GM04503 (cell line): ENCODE measurements around the gene KCNAB1.
A peak's percentile ranks its signal among the peaks of the same experiment; 100 is the strongest.

Experiments
- DNase-seq: peaks from one replicate; pipeline ENCODE4 v3.0.0-alpha.2; 2012; ENCODE audit warnings: low read depth

KCNAB1 gene

DNA sequence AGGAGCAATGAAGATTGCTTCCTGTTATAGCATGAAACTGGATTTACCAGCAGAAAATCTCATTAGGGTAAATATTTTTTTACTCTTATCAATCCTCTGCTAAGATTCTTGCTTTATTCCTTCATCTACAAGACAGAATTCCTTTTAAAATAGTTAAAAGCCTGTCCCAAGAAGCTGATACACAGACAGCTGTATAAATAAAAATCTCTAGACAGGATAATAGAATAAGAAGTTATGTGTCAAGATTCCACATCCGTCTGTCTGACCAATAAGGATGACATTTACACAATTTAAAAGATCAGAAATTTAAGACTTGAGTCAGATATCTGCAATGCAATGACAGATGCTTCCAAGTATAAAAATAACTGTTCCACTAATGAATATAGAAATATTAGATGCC, 376.9 kb downstream of the KCNAB1 start:
- no peak for DNase-seq

DNA sequence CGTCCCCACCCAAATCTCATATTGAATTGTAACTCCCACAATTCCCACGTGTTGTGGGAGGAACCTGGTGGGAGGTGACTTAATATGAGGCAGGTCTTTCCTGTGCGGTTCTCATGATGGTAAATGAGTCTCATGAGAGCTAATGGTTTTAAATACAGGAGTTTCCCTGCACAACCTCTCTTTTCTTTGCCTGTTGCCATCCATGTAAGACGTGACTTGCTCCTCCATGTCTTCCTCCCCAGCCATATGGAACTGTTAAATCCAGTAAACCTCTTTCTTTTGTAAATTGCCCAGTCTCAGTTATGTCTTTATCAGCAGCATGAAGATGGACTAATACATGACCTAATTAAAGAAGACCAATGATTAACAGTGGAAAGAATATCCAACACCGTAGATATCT, 377.9 kb downstream of the KCNAB1 start:
- DNase-seq: no peak

DNA sequence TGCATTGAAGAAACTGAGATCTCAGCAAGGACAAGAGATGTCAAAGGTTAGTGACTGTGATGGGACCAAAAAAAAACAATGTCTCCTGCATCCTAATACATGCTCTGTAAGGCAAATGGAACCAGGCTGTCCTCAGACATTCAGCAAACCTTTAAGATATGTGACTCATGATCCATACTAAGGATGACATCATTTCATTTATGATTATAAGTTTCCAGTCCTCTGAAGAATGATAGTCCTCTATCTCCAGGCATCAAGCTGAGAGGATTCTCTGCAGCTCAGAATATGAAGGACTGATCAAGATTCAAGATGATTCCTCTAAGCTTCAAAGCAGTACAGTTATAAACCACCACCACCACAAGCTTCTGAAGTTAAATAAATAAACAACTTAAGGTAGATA, 386.9 kb downstream of the KCNAB1 start:
- DNase-seq: no peak

DNA sequence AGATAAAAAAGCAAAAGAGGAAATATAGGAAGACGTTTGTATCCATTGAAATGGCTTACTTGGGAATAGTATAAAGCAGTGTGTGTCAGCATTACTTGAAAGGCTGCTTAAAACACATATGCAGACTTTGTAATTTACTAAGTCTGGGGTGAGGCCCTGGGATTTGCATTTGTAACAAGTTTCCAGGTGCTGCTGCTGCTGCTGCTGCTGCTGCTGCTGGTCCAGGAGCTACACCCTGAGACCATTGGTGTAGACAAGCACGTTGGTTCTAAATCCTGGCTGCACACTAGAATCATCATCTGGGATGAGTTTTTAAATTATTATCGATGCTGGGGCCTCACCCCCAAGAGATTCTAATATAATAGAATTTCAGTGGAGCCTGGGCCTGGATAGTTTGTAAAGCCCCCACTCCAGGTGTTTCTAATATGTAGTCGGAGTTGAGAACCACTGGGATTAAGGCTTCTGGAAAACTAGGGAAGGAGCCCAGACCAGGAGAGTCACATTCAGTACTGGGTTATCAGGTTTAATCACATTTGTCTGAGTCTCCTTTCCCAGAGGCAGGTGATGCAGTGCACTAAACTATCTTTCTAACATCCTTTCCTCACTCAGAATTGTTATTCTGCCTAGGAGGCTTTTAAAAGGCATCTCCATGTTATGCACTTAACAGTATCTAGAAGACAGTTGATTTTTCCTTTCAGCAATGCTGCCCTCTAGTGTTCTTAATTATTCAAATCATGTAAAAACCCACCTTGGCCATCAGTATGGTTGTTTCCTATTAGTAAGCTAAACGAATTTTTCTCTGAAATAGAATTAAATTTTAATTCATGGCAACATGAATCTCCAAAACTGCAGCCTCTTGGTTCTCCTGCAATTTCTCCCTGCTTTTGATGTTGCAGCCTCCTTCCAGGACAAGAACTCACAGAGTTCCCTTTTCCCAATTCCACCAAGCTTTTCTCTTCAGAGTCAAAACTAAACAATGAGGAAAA, 389.1 kb downstream of the KCNAB1 start:
- DNase-seq: no peak

DNA sequence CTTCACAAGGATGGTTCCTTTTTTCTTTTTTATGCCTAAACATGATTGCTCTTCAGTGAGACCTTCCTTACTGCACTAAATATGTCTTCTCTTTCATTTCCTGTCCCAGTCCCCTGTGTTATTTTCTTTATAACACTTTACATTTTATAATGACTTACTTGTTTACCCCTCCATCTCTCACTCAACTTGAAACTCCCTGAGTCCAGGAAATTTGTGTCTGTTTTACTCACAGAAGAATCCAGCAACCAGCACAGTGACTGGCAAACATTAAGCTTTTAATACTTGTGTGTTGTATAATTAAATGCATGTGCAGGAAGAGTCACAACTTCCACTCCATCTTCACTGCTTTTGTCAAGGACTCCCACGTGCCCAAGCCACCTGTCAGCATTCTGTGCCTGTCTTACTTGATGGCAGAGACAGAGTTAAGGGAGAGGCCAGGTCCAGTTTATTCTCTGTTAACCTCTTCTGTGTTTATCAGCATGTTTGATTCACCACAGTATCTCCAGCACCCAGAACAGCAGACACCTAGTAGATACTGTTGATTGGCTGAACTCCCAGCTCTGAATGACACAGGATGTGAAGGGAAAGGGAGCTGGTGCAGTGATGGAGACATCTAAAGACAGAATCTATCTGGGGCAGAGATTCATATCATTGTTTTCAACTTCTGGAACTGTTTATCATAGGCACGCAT, 391.8 kb downstream of the KCNAB1 start:
- DNase-seq: no peak

DNA sequence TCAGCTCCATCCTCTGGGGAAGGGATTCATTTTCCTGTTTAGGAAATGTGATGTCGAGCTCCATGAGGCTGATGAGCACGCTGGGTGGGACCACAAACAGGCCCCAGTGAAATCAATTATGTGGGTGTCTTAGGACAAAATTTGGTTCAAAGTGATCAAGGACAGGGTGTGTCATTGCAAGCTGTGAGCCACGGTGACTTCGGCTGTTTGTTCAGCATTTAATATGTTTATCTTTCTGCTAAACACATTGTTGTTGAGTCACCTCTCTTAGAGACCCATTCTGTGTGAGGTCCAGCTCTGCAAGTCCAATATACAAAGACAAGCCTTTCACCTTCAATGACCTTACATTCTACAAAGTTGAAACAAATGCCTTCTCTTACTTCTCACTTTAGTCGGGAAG, 393.2 kb downstream of the KCNAB1 start:
- DNase-seq: no peak

DNA sequence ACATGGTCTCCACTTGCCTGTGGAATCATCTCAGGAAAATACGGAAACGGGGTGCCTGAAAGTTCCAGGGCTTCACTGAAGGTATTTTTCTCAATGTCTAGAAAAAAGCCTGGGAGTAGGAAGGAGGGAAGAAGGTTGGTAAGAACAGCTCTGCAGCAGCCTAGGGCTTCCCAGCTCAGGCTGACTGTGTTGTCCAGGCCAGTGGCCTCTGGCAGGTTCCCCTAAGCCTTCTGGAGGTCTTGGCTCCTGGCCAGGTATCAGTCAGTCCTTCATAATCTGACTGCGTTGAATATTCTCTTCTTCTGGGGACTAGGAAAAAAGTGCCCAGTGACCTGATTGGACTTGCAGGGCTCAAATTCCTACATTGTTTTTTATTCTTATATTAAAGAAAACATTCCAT, 395.9 kb downstream of the KCNAB1 start:
- DNase-seq: no peak

DNA sequence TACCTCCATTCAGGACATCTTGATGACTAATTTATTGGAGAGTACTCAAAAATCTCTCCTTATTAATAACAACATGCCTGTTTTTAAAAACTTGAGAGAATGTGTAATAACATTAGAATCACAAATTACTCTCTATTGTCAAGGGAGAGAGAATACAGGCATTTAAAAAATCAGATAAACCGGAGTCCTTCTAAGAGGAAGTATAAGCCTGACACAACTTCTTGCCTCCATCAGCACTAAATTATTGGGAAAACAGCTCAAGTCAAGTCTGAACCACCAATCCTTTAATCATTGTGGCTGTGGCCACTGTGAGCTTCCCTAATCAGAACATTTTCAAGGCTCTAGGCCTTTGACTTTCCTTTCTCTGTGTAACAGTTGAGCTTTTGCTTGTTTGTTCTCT, 396.6 kb downstream of the KCNAB1 start:
- DNase-seq: no peak

DNA sequence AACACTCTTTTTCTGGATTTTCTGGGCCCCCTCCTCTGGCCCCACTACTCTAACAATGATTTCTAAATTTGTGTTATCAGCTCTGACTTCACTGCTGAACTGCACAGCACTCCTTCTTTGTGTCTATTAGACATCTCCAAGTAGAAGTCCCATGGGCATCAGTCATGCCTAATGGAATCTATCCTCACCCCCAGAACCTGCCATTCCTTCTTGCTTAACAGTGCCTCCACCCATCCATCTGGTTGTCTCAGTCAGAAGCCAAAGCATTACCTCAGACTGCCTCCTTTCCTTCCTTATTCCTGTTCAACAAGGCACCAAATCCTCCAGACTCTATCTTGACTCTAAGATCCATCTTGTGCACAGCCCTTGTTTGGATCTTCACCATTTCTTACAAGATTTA, 398.3 kb downstream of the KCNAB1 start:
- no peak for DNase-seq

DNA sequence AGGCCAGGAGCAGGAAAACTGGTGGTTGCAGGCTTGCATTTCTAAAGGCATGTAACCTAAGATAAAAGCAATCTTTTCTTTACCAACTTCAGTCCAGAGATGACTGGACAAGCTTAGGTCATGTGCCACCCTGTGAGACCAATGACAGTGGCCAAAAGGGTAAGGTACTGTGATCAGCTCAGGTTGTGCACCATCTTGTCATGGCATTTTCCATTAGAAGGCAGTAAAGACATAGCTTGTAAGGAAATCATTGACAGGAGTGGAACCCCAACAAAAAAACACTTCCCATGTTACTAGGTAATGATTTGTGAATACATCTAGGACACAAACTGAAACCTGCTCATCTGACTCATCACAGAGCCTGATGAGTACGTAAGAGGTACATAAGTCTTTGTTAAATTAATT, 399.4 kb downstream of the KCNAB1 start:
- no peak for DNase-seq

DNA sequence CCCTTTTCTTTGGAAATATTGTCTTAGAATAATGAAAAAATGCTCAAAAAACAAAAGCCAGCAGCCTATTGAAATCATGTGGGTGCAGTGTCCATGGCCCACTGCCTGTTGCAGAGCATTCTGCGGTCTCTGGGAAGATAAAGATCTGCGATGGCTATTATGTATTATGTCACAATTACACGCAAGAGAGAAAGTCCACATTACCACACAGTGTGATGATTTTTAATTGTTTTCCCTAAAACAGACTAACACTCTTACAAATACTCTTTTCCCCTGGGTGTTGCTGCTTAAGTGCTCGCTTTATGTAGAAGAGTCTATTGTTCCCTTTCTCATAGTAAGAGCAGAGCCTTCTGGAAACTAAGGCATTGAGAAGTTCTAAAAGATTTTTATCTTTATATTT, 402.3 kb downstream of the KCNAB1 start:
- no peak for DNase-seq

DNA sequence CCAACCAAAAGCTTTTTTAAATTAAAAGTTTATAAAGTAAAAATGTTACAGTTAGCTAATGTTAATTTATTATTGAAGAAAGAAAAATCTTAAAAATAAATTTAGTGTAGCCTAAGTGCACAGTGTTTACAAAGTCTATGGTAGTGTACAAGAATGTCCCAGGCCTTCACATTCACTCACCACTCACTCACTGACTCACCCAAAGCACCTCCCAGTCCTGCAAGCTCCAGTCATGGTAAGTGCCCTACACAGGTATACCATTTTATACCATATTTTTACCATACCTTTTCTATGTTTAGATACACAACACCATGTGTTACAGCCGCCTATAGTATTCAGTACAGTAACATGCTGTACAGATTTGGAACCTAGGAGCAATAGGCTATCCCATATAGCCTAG, 405.4 kb downstream of the KCNAB1 start:
- DNase-seq: no peak

DNA sequence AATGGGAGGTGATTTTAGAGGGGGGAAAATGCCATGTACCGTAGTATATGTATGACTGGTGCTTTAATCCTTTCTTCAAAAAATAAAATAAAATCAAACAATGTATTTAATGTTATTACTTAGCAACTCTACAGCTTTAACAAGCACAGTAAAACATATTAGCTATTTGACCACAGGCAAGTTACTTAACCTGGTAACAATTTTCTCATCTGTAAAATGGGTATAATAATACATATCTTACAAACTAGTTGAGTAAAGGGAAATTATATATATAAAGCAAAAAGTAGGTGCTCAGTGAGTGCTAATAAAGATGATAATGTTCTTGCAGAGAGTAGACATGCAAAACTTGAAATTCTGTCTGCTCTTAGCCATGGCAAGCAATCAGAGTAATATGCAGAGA, 406.7 kb downstream of the KCNAB1 start:
- DNase-seq: no peak

DNA sequence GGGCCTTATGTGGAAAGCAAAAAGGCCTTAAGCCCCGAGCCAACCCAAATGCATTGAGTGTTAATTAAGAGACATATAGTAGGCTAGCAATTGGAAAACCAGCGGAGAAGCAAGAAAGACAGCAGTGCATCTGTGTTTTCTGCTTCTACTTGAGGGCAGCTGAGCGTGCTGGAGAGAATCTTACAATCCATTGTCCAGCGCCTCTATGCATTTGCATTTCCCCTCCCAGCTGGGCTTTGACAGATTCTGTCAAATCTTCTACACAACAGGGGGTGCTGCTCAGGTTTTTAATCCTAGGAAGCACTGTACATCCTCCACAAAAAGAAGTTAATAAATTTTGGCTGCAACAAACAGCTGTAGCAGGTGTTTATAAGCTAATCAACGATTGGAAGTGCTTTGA, 410.6 kb downstream of the KCNAB1 start:
- no peak for DNase-seq

DNA sequence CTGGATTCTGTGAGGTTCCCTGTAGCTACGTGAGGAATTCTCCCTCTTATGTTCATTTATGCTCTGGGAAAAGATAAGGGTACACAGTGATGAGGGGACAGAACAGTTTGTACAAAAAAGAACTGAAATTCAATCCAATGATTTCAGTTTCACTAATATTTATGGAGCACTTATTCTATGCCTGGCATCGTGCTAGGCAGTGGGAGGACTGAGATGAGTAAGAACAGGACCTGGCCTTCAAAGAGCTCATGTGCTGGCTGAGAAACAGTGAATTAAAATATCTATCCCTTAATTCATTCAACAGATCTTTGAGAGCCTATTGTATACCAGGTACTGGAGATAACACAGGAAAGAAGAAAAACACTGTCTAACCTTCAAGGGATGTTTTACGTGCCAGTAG, 412.4 kb downstream of the KCNAB1 start:
- DNase-seq: no peak

DNA sequence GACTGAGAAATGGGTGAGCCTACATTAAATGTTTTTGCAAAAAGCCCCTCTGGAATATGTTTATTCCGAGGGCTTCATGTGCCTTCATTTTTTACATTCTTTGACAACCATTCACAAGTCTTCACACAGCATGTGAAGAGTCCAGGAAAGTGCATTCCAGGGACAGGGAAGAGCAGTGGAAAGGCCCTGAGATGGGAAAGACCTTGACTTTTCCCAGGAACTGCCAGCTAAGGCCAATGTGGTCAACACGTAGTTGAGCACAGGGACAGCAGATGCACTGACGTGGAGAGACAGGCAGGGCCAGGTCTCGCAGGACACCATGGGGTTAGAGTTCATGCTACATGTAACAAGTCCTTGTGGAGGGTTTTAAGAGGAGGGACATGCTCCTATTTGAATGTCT, 412.8 kb downstream of the KCNAB1 start:
- no peak for DNase-seq

DNA sequence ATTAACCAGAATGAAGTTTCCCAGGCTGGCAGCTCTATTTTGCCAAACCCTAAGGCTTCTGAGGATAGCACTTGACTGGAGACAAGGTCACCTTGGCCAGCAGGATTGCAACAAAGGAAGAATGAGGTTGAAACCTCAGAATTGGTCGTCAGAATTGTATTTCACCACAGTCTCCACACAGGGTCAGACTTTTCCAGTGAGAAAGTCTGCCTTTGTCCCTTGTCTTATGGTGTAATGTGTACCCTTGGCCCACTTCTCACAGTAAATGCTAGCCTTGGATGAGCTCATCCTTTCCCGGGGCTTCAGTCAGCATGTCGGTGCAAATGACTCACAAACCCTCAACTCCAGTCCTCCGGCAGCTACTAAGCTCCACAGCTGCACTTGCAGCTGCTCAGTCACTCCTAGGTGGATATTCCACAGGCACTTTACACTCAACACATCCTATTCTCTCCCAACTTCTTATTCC, 414.8 kb downstream of the KCNAB1 start:
- peak; percentile 96 for DNase-seq

DNA sequence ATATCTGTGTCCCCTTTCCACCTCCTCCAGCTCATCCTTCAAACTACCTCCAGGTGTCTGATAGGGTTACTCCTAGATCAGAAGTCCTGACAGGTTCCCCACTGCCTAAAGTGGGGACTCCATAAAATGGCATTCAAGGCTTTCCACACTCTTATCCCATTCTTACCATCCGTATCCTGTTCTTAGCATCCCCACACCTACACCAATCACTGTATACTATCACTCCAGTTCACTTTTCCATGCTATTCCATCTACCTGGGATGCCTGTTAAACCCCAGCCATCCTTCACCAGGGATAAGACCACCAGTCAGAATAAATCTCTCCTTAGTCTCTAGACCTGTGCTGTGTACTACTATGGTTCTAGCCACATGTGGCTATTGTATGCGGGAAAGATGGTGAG, 415.4 kb downstream of the KCNAB1 start:
- no peak for DNase-seq

DNA sequence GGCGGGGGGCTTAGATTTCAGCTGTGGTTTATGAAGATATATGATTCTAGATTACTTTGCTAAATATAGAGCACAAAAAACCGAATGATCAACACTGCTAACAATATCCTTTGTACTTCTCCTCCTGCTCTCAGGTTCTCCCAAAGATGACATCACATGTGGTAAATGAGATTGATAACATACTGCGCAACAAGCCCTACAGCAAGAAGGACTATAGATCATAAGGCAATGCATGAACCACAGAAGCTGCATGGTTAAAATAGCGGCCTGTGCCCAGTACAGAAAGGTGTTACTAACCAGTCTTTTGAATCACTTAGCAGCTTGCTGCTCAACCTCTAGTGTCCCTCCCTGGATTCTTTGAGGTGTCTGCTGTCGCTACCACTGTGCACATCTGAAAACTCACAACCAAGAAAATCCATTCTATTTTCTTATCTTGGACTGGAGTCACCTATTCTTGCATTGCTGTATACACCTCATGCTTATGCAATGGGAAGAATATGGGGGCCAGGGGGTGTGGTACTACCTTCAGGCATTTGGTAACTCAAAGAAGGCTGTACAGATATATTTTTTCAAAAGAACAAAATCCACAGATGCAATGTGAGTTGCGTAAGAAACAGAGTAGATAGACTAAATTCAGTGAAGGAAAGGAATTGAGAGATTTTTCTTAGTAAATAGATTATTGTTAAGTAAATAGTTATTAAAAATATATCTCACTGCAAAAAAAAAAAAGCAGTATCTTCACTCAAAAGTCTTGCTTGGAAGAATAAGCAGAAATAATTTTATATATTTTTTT, 416.3 kb downstream of the KCNAB1 start:
- DNase-seq: no peak

DNA sequence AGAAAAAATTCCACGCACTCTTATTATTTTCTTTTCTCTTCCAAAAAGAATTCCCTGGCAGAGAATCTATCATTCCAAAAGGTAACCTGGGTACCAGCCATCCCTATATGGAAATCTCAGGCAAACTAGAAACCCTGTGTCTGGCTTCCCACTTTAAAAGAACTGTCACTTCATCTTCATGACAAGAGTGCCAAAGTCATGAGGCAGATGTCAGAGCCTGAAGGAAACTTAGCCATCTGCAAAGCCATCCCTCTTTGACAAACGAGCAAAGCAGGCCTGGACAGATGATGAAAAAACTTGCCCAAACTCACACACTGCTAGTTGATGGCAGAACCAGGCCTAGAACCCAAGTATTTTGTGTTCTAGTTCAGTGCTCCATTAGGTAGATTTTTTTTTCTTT, 418.7 kb downstream of the KCNAB1 start:
- no peak for DNase-seq

DNA sequence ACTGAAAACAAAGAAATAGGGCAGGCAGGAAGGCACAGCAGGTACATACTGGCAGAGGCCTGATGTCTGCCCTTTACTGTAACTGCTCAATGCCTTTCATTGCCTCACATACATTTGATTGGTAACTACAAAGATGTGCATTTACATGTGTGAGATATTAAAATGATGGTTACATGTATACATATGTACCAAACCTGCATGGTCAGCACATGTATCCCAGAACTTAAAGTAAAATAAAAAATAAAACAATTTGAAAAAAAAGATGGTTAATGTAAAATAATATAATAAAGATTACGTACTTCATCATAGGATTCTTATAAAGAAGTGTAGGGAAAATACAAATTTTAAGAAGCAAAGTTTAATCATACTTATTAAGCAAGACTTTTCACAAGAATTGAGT, 419.4 kb downstream of the KCNAB1 start:
- no peak for DNase-seq
